Sigmoid colon (tissue), 7 donors: ENCODE results near the gene NOD2. TPM values are rescaled to one million over a fixed set of nuclear protein-coding genes. Genes with fewer than 3 reads are reported as not detected.

Experiments used
- DNase-seq: peaks from one replicate; pipeline ENCODE4 v3.0.0-alpha.2; 2019
- H3K27ac ChIP-seq, 4 donors: fragments of 200-600 bp; sonication (generic); one replicate each; pipeline ENCODE4 v1.5.1; 2016 to 2019; ENCODE audit warnings: mild to moderate bottlenecking in 1 of 4
- H3K27me3 ChIP-seq, 3 donors: fragments of 200-600 bp; sonication (generic); one replicate each; pipeline ENCODE4 v1.5.1; 2019; ENCODE audit warnings: mild to moderate bottlenecking in 1 of 3
- H3K36me3 ChIP-seq, 4 donors: fragments of 200-600 bp; sonication (generic); one replicate each; pipeline ENCODE4 v1.5.1; 2016 to 2019
- H3K4me1 ChIP-seq, 4 donors: fragments of 200-600 bp; sonication (generic); one replicate each; pipeline ENCODE4 v1.5.1; 2017 to 2019
- H3K4me3 ChIP-seq, 4 donors: fragments of 200-600 bp; sonication (generic); one replicate each; pipeline ENCODE4 v1.5.1; 2017 to 2019; ENCODE audit warnings: mild to moderate bottlenecking in 2 of 4, moderate library complexity in 1 of 4
- H3K9me3 ChIP-seq, 4 donors: fragments of 200-600 bp in 3 of 4; sonication (generic) in 3 of 4; one replicate each; pipeline versions ENCODE4 v1.5.1 to v1.6.1; 2013 to 2019
- EP300 ChIP-seq, 4 donors: sonication (generic); formaldehyde crosslinking; IDR thresholded peaks; one replicate each; pipeline ENCODE4 v1.6.1; 2017; ENCODE audit warnings: antibody characterized with exemption in 4 of 4
- POLR2A ChIP-seq, 2 donors: fragments of 450-650 bp; IDR thresholded peaks; one replicate each; pipeline ENCODE4 v1.6.1; 2016; ENCODE audit warnings: antibody characterized with exemption in 2 of 2, mild to moderate bottlenecking in 2 of 2, moderate library complexity in 2 of 2
- POLR2AphosphoS5 ChIP-seq, 4 donors: sonication (generic); formaldehyde crosslinking; IDR thresholded peaks; one replicate each; pipeline ENCODE4 v1.6.1; 2017; ENCODE audit warnings: antibody characterized with exemption in 4 of 4
- WGBS, 2 donors: extraction: QIAGEN DNeasy Blood & Tissue Kit; methylation state at CpG; one replicate each; pipeline ENCODE4 v1.1.7; 2013; 5-methylcytosine and 5-hydroxymethylcytosine counted together
- intact Hi-C: fragments of 100-400 bp; cut with DNase I; formaldehyde crosslinking; loops from one replicate; pipeline ENCODE4 v1.15.1; 2023
- polyA plus RNA-seq, 3 donors: library from polyadenylated mRNA; stranded (reverse); fragments of 200-250 nt; gene quantifications; one replicate each; pipeline ENCODE4 v1.2.3, GENCODE V29; 2013
- total RNA-seq, 4 donors: library from RNA; depleted of rRNA; stranded (reverse); fragments of >200 nt; gene quantifications; one replicate each; pipeline ENCODE4 v1.1.0, GENCODE V29; 2016
- TF ChIP-seq, protein P1 (sequence below), 4 experiments: fragments of 450-650 bp in 3 of 4; fragments of 200-600 bp in 1 of 4; IDR thresholded peaks; one replicate each; pipeline ENCODE4 v1.5.1; 2016 to 2019; ENCODE audit warnings: antibody characterized with exemption in 4 of 4, mild to moderate bottlenecking in 3 of 4, moderate library complexity in 2 of 4
- donor health status: healthy with polysubstance abuse.
- donor health status: Bipolar disorder and iron deficiency.
- donor health status: healthy.

Gene NOD2
- total and polyA plus RNA-seq, 7 donors = 0.23 to 3.0 (median 2.5) TPM

DNA sequence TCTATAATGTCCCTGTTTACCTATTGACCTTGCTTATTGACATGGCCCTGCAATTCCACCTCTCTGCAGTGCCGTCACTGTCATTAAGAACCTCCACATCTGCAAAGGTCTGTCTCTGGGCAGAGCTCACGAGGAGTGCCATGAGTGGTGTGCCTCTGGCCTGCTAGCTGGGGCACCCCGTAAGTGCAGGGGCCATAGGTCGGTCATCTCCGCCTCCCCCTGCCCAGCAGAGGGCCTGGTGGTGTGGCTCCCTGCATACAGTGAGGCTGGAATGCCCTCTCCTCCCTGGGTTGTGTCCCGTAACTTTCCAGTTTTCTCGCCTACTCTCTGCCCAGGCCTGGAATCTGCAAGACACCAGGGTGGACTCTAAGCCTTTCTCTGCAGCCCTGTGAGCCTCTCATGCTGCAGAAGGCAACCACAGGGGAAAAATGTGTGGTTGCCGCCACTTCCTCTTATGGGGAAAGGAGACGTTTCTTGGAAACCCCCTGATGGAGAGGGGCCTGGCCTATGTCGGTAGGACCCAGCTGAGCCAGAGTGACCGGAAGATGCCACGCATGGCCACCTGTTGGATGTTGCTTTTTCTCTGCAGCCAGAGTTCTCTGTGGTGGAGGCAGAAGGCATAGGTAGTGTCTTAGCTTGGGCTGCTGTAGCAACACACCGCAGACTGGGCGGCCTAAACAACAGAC is 9.6 kb upstream of the NOD2 start:
- H3K36me3 ChIP-seq = no peaks in the 10 kb centered on the region
- H3K9me3 ChIP-seq = no peaks in the 10 kb centered on the region
- no peak overlapping the region for H3K27ac ChIP-seq
- H3K27me3 ChIP-seq = no peaks in the 10 kb centered on the region
- 58 to 75% methylated on average over 14 of the region's 14 CpGs for WGBS, 2 donors
- H3K4me3 ChIP-seq = no peak overlapping the region
- DNase-seq = no peak
- intact Hi-C loops = no loop called here
- TF ChIP-seq EP300 (IDR thresholded peaks at IDR 0.05) (no peak), POLR2A (IDR thresholded peaks at IDR 0.05) (no peak), POLR2AphosphoS5 (IDR thresholded peaks at IDR 0.05) (no peak)
- TF ChIP-seq, protein P1, sequence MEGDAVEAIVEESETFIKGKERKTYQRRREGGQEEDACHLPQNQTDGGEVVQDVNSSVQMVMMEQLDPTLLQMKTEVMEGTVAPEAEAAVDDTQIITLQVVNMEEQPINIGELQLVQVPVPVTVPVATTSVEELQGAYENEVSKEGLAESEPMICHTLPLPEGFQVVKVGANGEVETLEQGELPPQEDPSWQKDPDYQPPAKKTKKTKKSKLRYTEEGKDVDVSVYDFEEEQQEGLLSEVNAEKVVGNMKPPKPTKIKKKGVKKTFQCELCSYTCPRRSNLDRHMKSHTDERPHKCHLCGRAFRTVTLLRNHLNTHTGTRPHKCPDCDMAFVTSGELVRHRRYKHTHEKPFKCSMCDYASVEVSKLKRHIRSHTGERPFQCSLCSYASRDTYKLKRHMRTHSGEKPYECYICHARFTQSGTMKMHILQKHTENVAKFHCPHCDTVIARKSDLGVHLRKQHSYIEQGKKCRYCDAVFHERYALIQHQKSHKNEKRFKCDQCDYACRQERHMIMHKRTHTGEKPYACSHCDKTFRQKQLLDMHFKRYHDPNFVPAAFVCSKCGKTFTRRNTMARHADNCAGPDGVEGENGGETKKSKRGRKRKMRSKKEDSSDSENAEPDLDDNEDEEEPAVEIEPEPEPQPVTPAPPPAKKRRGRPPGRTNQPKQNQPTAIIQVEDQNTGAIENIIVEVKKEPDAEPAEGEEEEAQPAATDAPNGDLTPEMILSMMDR (IDR thresholded peaks at IDR 0.05) = no peak
- H3K4me1 ChIP-seq = no peaks in the 10 kb centered on the region

DNA sequence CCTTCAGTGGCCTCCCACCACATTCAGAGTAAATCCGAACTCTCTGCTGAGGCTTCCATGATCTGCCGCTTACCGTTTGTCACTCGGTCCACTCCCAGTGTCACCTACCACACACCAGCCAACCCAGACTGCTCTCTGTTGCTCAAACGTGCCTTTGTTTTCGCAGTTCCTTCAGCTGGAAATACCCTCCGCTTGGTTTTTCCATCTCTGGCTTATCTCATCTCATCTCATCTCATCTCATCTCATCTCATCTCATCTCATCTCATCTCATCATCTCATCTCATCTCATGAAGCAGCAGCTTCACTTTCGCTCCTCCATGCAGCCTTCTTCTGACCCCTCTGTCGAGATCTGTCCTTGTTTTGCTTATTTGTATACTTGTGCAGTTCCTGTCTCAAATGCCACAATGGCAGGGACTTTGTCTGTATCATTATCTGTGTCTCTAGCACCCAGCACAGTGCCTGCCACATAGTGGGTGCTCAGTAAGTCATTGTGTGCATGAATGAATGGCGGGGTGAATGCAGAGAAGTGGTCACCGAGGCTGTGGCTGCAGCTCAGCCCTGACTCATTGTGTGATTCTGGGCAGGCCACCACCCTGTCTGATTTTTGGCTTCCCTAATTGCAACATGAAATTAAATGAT is 8.5 kb upstream of the NOD2 start:
- intact Hi-C loops = no loop called here
- no peak for DNase-seq
- Histone ChIP-seq H3K27ac (no peak overlapping the region), H3K36me3 (no peaks in the 10 kb centered on the region), H3K9me3 (no peaks in the 10 kb centered on the region), H3K27me3 (no peaks in the 10 kb centered on the region), H3K4me1 (no peaks in the 10 kb centered on the region), H3K4me3 (no peak overlapping the region)
- no peak for TF ChIP-seq POLR2A (IDR thresholded peaks at IDR 0.05)
- TF ChIP-seq EP300 (IDR thresholded peaks at IDR 0.05) = no peak
- no peak for TF ChIP-seq POLR2AphosphoS5 (IDR thresholded peaks at IDR 0.05)
- TF ChIP-seq, protein P1 (IDR thresholded peaks at IDR 0.05) = no peak
- 70 to 85% methylated on average over 11 of the region's 11 CpGs for WGBS, 2 donors

DNA sequence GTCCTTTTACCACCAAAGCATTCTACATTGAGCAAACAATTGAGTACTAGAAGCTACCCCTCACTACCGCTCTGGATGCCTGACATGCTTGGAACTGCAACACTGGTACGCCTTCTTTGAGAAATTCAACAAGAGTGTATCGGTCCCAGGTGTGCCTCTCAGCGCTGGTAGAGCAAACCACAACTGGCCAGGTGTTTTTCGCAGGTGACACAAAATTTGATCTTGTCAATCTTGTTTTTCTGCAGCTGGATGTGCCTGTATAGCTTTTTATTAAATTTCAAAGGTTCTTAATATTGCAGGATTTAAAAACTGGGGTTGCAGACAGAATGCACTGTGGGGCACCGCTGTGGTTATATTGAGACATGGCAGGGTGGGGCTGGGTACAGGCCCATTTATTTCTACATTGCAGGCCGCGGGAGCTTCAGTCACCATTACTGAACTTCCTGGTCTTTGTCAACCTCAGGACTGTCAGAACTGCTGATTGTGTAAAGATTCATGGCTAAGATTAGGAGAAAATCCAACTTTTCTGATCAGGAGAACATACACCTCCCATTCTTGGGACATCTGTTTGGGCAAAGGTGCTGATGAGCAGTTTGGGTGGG is 7.8 kb upstream of the NOD2 start:
- Histone ChIP-seq H3K4me3 (no peak overlapping the region), H3K4me1 (no peaks in the 10 kb centered on the region), H3K27ac (no peak overlapping the region), H3K27me3 (no peaks in the 10 kb centered on the region), H3K36me3 (no peaks in the 10 kb centered on the region), H3K9me3 (no peaks in the 10 kb centered on the region)
- TF ChIP-seq, protein P1 (IDR thresholded peaks at IDR 0.05) = no peak
- TF ChIP-seq POLR2AphosphoS5 (IDR thresholded peaks at IDR 0.05) (no peak), POLR2A (IDR thresholded peaks at IDR 0.05) (no peak), EP300 (IDR thresholded peaks at IDR 0.05) (no peak)
- intact Hi-C loops = no loop called here
- WGBS, 2 donors = 72 to 81% methylated on average over 8 of the region's 8 CpGs
- DNase-seq = no peak

DNA sequence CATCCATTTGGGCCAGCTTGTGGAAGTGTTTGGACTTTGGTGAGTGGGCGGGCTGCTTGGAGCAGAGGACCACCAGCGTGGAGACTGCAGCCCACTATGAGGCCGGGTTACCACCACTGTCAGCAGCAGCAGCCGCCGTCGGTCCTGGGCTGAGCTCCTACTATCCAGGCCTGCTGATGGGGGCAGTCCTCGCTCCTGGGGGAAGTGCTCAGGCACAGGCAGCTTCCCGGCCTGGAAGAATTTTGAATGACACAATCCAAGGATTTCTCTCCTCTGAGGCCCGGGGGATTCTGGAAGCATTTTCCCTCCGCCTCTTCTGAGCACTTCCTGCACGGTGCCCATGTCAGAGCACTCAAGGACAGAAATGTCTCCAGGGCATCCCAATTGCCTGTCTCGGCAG is 5.3 kb upstream of the NOD2 start:
- Histone ChIP-seq H3K4me1 (peaks cover 0 to 2% (median 0%) of the 10 kb centered on the region in 4 donors), H3K4me3 (no peak overlapping the region), H3K9me3 (no peaks in the 10 kb centered on the region), H3K27ac (no peak overlapping the region), H3K36me3 (no peaks in the 10 kb centered on the region), H3K27me3 (no peaks in the 10 kb centered on the region)
- intact Hi-C loops = no loop called here
- TF ChIP-seq, protein P1 (IDR thresholded peaks at IDR 0.05) = no peak
- TF ChIP-seq POLR2A (IDR thresholded peaks at IDR 0.05) (no peak), EP300 (IDR thresholded peaks at IDR 0.05) (no peak), POLR2AphosphoS5 (IDR thresholded peaks at IDR 0.05) (no peak)
- DNase-seq = no peak
- 77 to 80% methylated on average over 12 of the region's 12 CpGs for WGBS, 2 donors
